GM21723 (cell line): ENCODE measurements around the gene GAPDHS.

Experiments used
- ATAC-seq: cut with Tn5 transposase; IDR thresholded peaks from one replicate; pipeline ENCODE4 v1.9.1; 2021; ENCODE audit warnings: mild to moderate bottlenecking, moderate library complexity; ENCODE audit not compliant: unreplicated experiment

The GAPDHS gene

DNA sequence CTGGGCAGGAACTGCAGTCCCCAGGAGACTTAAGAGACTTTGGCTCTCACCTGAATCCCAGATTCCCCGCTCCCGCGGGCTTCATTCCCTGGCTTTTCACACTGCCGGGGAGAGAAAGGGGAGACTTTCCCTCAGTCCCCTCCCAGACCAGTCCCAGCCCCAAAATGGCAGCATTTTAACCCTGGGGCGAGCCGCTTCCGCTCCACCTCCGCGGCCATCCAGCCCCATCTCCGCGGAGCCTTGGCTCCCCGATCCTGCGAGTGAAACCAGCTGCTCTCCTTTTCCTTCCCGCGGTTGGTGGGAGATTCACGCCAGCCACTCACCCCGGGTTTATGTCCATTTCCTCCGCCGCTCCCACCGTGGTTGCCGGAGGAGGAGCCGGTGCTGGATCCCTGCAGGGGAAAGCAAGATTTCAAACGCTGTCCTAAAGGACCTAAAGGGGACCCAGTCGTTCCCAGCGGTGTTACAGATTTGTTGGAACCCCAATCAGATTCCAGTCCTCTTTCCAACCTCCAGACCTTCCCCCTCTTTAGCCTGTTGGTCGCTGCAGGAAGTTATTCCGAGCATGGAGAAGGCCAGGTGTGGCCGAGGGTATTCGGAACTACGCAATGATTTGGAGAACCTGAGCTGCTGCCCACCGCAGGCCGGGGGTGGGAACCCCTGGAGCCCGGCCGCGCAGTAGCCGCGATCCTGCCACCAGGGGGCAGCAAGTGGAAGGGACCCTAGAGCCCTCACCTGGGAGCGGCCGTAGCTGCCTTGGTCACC is 23.2 kb upstream of the GAPDHS start:
- ATAC-seq, result no peak

DNA sequence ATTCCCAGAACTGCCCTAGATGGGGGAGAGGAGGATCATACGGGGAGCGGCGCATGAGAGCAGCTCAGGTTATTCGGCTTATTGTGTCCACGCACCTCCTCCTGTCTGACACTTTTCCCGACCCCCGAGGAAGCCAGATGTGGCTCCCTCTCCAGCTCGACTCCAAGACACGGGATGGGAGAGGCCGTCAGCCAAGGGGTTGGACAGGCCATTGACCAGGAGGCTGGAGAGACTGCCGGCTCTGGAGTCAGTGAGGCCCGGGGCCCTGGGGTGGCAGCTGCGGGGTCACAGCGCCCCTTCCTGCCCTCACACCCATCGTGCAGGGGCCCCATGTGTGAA is 22.7 kb upstream of the GAPDHS start:
- no peak for ATAC-seq

DNA sequence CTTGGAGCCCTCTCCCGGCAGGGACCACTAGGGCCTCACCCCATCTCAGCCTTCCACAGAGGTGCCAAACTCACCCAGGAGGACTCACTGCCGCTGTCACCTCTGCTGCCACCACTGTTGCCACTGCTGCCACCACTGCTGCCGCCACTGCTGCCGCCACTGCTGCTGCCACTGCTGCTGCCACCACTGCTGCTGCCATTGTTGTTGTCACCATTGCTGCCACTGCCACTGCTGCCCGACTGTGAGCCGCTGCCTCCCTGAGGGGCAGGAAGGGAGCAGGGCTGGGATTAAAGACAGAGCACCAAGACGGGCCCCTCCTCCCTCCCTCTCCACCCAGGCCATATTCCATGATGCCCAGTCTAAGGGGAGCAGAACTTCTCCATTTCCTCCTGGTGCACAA is 21.9 kb upstream of the GAPDHS start:
- no peak for ATAC-seq

DNA sequence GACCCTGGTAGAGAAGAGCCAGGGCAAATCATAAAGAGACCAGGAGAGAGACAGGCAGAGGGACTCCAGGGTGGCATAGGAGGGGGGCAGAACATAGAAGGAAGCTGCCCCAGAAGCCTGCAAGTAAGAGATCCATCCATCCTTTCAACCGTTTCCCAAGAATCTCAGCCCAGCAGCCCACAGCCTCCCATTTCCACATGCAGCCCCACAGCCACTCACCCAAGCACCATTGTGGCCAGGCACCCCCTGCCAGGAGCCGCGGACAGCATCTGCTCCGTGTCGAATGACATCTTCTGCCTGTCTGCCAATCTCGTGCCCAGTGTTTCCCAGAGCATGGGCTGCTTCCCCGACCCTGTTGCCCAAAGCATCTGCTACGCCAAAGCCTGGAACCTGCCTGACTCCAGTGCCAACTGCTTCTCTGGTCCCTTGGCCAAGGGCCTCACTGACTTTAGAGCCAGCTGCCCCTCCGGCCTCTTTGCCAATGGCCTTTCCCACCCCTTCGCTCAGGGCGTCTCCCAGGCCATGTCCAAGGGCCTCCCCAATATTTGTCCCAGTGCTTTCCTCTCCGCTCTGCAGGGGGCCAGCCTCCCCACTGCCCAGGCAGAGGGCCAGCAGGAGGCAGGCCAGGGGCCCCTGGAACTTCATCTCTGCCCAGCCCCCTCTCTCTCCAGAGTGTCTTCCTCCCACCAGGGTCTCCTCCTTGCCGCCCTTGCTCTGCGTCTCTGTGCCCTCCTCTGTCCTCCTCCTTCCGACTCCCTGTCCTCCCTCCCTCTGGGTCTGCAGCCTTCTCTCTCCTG is 20.2 kb upstream of the GAPDHS start:
- ATAC-seq, result no peak

DNA sequence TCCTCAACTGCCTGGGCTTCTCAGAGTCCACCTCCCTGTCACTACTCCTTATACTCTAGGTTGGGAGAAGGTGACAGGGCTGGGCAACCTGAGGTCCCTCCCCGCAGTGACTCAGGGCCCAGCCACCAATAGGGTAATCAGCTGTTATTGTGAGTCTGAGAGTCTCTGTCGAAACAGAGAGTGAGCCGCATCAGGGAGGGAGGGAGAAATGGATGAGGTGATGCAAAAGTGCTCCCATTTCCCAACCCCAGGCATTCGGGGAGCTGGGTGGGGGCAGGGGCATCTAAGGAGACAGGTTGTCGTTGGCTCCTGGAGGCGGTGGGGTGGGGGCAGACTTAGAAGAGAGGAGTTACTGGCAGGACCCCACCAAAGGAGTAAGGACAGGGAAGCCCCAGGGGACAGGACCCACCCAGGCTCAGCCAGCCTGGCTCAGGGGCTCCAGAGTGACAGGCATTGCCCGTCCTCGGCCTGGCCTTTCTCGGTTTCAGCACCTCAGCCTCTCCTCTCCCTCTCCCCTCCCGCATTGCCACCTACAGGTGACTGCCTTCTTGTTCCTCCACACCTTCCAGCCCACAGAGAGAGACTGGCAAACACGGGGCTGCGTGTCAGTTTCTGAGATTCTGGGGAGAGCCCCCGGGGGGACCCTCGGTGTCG is 19.5 kb upstream of the GAPDHS start, which contains the start of gene DMKN:
Gene DMKN (minus strand): TSS at position 22 of the 654 bp plus-strand sequence. CDS start 174 bp downstream, outside the sequence.
- ATAC-seq, result no peak

DNA sequence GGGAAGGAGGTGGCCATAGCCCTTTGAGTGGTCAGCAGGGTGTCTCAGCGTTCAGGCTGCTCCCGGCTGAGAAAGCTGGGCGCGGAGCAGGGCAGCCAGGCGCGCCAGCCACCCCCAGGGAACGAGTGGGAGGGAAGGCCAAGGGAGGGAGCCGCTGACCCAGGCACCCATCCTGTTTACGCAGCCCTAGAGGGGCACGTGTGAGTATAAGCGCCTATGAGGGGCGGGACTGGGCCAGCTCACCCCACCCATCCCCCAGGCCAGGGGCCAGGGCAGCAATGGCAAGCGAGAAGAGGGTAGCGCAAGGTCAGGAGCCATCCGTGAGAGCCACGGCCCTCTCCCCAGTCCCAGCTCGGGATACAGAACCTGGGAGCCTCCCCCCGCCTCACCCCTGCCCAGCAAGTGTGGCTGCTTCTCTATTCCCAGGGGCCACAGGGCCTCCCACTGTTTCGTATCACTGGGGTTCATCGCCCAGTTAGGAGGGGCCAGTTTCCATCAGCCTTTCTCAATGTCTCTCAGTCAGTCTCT is 18.9 kb upstream of the GAPDHS start:
- no peak for ATAC-seq

DNA sequence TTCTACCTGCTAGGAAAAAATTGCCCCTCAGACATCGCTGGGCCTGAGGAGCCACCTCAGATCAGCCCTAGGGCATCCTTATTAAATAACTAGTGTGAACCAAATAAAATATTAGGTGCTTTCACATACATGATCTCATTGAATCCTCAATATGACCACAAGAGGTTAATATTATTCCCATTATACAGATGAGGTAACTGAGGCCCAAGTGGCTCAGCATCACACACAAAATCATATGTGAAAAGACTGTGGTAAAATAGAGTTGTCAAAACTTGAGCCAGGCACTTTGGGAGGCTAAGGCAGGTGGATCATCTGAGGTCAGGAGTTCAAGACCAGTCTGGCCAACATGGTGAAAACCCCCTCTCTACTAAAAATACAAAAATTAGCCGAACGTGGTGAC is 16.9 kb upstream of the GAPDHS start:
- no peak for ATAC-seq

DNA sequence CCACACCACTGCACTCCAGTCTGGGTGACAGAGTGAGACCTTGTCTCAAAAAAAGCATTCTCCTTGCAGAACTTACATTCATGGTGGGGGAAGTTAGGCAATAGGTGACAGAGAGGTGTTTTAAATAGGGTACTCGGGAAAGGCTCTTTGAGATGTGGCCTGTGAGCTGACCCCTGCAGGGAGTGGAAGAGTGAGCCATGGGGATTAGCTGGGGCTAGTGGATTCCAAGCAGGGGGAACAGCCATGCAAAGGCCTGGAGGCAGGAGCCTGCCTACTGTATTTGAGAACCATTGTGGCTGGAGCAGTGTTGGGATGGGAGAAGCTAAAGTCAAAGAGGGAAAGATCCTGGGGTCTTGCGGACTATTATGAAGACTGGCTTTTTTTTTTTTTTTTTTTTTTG is 15.9 kb upstream of the GAPDHS start:
- ATAC-seq, result no peak

DNA sequence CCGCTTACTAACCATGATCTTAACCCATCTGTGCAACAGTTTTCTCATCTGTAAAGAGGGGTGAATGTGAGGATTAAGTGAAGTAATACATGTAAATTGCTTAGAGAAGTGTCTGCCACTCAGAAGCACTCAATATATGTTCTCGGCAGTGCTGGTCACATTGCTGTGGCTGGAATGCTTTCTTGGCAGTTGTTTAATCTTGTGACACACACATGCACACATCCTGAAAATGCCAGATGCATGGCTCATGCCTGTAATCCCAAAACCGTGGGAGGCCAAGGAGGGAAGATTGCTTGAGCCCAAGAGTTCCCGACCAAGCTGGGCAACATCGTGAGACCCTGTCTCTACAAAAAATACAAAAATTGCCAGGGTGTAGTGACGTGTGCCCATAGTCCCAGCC is 14.9 kb upstream of the GAPDHS start:
- no peak for ATAC-seq

DNA sequence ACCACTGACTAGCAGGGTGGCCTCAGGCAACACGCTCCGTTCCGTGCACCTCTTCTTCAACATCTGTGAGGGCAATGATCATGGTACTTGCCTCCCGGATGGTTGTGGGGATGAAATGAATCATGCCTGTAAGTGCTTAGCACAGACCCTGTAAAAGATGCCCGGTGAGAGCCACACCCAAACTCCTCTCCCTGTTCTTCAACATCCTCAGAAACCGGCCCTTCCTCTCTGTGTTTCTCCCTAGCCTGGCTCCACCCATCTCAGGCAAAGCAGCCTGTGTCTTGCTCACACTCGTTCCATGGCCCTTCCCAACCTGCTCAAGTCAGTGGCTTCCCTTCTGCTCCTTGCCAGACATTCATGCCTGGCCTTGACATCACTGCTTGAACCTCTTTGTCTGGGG is 14.0 kb upstream of the GAPDHS start:
- ATAC-seq, result no peak

DNA sequence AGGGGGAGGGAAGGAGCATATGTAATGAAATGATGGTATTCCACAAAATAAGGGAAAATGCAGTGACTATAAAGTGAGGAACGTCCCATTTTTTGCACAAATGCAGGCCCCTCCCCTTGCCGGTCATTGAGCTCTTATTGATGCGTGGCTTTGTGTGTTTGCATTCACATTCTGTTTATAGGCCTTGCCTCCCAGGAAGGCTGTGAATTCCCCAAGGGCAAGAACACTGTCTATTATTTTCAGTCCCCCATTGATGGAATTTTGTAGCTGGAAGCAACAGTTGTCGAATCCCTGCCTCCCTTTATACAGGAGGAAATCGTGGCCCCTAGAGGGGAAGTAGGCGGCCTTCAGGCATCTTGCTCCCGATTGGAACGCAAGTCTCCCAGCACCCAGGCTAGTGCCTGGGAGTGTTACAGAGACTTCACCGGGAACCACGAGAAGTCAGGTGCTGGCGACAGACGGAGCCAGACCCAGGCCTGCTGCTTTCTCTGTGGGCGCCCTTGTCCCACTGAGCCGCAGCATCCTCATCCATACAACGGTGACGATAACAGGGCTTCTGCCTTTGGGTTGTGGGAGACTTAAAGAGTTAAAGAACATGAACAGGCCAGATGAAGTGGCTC is 12.0 kb upstream of the GAPDHS start:
- no peak for ATAC-seq

DNA sequence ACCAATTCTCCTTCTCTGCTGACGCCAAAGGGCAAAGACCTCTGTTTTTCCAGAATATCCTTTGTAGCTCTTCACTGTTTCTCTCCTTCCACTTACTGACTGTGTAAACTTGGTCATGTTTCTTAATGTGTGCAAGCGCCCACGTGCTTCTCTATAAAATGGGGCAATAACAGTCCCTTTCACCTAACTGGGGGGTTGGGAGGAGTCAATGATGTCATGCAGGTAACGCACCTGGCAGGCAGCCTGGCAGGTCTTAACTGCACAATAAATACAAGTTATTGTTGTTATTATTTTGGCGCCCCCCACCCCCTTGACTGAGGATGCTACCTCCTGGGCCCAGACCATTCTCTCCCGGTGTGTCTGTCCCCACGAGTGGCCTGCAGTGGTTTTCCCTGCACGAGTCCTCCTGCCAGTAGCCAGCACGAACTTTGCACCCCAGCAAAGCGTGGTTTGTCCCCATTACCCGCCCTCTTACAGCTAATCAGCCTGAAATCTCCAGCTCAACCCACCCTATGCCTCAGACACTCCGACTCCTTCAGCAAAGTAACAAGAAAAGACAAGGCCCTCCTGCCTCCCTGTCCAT is 10.4 kb upstream of the GAPDHS start:
- ATAC-seq, result no peak

DNA sequence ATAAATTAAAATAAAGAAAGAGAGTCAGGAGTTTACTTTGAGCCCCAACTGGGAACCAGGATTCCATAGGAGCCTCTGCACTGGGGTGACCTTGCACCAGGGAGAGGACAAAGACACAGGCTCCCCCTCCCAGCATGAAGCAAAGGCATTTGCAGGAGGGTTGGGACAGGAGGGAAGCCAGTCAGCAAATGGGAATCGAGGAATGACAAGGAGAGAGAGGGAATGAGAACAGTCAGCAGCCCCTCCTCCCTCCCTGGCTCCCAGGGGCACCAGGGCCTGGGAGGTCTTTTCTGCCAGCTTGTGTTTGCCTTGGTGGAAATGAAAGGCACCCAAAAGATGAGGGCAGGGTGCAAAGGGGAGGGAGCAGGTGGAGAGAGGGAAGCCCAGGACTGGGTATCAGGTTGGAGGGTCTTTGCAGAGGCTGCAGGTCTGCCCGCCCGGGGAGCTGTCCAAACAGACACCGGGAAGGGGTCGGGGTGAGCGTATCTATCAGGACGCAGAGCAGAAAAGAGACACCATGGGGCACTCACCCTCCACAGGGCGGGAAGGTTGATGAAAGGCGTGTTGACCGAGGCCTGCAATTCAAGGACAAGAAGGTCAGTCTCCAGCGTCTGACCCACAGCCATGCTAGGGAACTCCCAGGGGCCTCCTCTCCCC is 8.9 kb upstream of the GAPDHS start:
- ATAC-seq, result no peak

DNA sequence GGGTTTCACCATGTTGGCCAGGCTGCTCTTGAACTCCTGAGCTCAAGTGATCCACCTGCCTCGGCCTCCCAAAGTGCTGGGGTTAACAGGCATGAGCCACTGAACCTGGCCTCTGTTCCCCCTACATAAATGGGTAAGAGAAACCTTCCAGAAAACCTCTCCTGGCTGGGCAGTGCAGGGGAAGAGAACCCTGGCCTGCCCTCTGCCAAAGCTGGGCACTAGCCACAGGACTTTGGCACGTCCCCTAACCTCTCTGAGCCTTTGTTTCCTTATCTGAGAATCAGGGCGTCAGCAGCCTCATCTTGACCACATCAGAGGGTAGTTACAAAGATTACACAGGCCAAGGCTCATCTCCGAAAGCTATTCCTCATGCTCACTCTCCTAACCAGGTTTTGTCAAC is 7.4 kb upstream of the GAPDHS start:
- ATAC-seq, result no peak

DNA sequence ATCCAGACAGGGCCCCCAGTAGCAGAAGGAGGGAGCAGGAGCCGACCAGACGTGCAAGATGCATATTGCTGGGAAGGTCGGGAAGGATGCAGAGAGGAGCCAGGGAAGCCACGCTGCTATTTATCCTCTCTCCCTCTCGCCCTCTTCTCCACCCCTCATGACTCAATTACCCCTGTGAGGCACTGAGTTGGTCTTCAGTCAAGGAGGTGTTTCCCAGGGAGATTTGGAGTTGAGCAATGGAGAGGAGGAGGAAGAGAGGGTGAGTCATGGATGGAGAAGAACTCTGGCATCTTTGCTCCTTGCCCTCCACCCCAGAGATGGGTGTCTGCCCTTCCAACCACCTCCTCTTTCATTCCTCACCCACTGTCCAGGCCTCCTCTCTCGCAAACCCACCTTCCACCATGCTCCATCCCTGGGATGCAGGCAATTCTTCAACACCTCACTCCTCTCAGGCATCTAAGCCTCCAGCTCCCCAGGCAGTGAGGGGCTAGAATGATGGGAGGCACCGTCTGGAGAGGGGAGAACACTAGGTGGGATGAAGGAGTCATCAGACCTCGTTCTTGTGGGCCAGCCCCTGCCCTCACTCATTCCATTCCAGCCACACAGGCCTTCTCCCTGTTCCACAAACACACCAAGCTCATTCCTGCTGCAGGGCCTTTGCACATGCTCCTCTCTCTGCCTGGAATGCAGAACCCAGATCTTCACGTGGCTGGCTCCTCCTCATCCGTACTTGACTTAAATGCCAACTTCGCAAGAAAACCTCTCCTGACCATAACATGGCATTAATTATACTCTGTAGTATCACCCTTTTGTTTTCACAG is 4.8 kb upstream of the GAPDHS start, which contains the start of gene SBSN:
Gene SBSN (minus strand): TSS at position 94 of the 821 bp plus-strand sequence. CDS start 30 bp downstream, at position 64.
- no peak for ATAC-seq

DNA sequence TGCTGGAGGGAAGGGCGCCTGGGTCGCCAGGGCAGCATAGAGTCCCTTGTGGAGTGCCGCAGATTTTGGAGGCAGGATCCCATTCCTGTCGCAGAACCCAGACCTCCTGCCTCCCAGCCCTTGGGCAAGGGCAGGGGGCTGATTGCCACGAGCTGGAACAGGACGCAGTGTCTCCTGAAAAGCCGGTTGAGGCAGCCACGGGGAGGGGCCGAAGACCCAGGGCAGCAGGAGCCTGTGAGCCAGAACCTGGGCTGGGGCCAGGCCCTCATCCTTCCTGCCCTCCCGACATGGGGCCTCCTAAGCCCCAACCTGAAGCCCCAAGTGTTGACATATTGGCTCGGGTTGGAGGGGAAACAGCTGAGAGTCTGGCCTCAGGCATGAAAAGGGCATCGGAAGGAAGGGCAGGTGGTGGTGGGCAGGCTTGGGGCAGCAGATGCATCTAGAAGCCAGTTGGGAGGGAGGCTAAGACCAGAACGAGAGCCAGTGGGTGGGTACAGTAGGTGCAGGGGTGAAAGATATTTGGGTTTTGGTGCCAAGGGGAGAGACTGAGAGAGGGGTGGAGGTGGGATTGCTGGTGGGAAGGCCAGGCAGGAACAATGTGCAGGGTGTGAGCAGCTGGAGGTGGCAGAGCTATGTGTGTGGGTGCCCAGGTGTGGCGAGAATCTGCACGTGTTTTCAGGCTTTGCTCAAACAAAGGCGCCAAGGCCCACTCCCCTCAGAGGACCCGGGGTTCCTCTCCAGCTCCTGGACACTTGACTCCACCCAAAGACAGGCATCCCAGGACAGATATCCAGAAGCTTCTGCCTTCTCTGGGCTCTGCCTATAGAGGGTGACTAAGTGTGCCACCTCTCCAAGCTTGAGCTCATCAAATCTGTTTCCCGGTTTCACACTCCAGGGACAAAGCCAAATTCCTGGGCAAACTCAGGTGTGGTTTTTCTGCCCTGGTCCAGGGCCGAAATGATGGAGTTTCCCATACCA is 3.7 kb upstream of the GAPDHS start:
- ATAC-seq, result no peak

DNA sequence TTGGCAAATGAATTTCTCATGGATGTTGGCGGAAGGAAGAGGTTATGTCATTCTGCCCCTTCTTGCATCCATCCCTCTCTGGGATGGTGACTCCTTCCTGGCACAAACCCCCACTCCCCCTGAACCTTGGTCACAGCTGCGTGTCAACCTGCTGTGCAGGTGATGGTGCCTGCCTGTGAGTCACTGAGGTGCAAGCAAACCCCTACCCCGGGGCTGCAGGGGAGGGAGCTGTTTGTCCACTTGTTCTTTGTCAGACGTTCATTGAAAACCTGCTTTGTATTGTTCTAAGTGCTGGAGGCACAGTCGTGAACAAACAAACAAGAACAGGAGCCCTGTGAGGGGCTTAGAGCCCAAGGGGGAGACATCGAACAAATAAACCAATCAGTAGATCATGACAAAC is 2.0 kb upstream of the GAPDHS start:
- ATAC-seq, result no peak

DNA sequence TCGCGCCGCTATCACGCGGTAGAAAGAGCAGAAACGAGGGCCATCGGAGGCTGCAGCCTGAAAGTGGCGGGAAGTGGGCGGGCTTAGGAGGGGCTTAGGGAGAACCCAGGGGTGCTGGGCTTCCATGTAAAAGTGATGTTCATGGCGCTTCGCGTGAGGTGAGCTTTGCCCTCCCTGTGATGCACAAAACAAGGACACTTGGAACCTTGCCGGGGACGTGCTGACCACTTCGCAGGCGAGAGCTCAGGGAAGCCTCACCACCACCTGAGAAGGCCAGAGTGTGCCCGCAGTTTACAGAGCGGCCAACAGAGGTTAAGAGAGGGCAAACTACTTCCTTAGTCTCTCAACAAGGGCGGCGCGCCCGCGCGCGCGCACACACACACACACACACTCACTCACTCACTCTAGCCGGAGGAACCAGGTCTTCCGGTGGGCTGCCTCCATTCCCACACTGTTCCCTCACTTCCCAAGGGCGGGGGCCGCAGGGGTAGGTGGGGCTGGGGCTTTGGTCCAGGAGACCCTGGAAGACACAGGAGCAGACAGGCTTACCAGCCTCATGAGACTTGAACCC is 651 bp downstream of the GAPDHS start:
- ATAC-seq, result no peak
